GM19397 (cell line): ENCODE results near the gene CUX1.
A peak's percentile ranks its signal among the peaks of the same experiment; 100 is the strongest.
"Not testable (repeated sequence)": the region's sequence is repeated elsewhere in the genome, so short reads cannot be mapped to it uniquely, and the experiment has no call there.

Source experiments
- ATAC-seq: cut with Tn5 transposase; IDR thresholded peaks from one replicate; pipeline ENCODE4 v1.9.1; 2021; ENCODE audit warnings: mild to moderate bottlenecking, moderate library complexity; ENCODE audit not compliant: unreplicated experiment

The CUX1 gene

GRCh38 chr7:101848208-101848951 lies 31.0 kb downstream of the CUX1 start:
- no peak for ATAC-seq

GRCh38 chr7:101849314-101849713 lies 31.9 kb downstream of the CUX1 start:
- ATAC-seq: not testable (repeated sequence)

GRCh38 chr7:101852364-101852763 lies 34.9 kb downstream of the CUX1 start:
- ATAC-seq: not testable (repeated sequence)

GRCh38 chr7:101853684-101854083 lies 36.3 kb downstream of the CUX1 start:
- no peak for ATAC-seq

GRCh38 chr7:101854084-101854865 lies 36.8 kb downstream of the CUX1 start:
- ATAC-seq: no peak

- peak; percentile 95 for ATAC-seq
Observed at GRCh38 chr7:101856473-101857357, 39.3 kb downstream of the CUX1 start.

GRCh38 chr7:101857358-101857811 lies 40.0 kb downstream of the CUX1 start:
- ATAC-seq: peak; percentile 12

- no peak for ATAC-seq
Observed at GRCh38 chr7:101858437-101859385, 41.3 kb downstream of the CUX1 start.

GRCh38 chr7:101859411-101860106 lies 42.1 kb downstream of the CUX1 start:
- ATAC-seq: no peak

GRCh38 chr7:101860316-101861217 lies 43.1 kb downstream of the CUX1 start:
- ATAC-seq: no peak

- ATAC-seq: no peak
Observed at GRCh38 chr7:101861218-101861775, 43.9 kb downstream of the CUX1 start.

- no peak for ATAC-seq
Observed at GRCh38 chr7:101862280-101863220, 45.1 kb downstream of the CUX1 start.

GRCh38 chr7:101863598-101863997 lies 46.2 kb downstream of the CUX1 start:
- no peak for ATAC-seq

- ATAC-seq: no peak
Observed at GRCh38 chr7:101864039-101864438, 46.6 kb downstream of the CUX1 start.

- no peak for ATAC-seq
Observed at GRCh38 chr7:101865031-101865430, 47.6 kb downstream of the CUX1 start.

- no peak for ATAC-seq
Observed at GRCh38 chr7:101865455-101865854, 48.0 kb downstream of the CUX1 start.

- no peak for ATAC-seq
Observed at GRCh38 chr7:101866328-101866727, 48.9 kb downstream of the CUX1 start.
